Osteoblast (primary cell): ENCODE results near the gene PPCS. TPM values are rescaled to one million over a fixed set of nuclear protein-coding genes. Genes with fewer than 3 reads are reported as not detected.
"Not testable (repeated sequence)": the region's sequence is repeated elsewhere in the genome, so short reads cannot be mapped to it uniquely, and the experiment has no call there.

Experiments used
- DNase-seq: peaks from one replicate; pipeline ENCODE4 v3.0.0; 2011; ENCODE audit warnings: low spot score, mixed read lengths; ENCODE audit not compliant: insufficient read length; ENCODE audit errors: missing footprints
- H2AFZ ChIP-seq: 2 replicates; pipeline ENCODE4 v1.6.0; 2011; ENCODE audit warnings: mild to moderate bottlenecking, low read length
- H3K27ac ChIP-seq: 2 replicates; pipeline ENCODE4 v1.5.1; 2011; ENCODE audit warnings: mild to moderate bottlenecking, low read depth, low read length, moderate library complexity
- H3K27me3 ChIP-seq: 2 replicates; pipeline ENCODE4 v1.6.0; 2012; ENCODE audit warnings: mild to moderate bottlenecking, control low read depth, inconsistent platforms, low read length, moderate library complexity; ENCODE audit not compliant: insufficient read depth
- H3K36me3 ChIP-seq: 2 replicates; pipeline ENCODE4 v1.5.1; 2011; ENCODE audit warnings: mild to moderate bottlenecking, low read length, control low read depth, moderate library complexity; ENCODE audit not compliant: insufficient read depth
- H3K4me1 ChIP-seq: 2 replicates; pipeline ENCODE4 v1.5.1; 2011; ENCODE audit warnings: mild to moderate bottlenecking, low read length, control low read depth, moderate library complexity; ENCODE audit not compliant: insufficient read depth
- H3K4me2 ChIP-seq: 2 replicates; pipeline ENCODE4 v1.6.0; 2011; ENCODE audit warnings: mild to moderate bottlenecking, low read length; ENCODE audit not compliant: insufficient read depth
- H3K4me3 ChIP-seq: fragments of 200-600 bp; sonication (generic); 3 replicates; pipeline ENCODE4 v1.5.1; 2012; ENCODE audit warnings: mild to moderate bottlenecking, low read length, inconsistent platforms; ENCODE audit not compliant: insufficient read depth
- H3K79me2 ChIP-seq: 2 replicates; pipeline ENCODE4 v1.6.0; 2012; ENCODE audit warnings: mild to moderate bottlenecking, low read length, control low read depth, inconsistent platforms; ENCODE audit not compliant: insufficient read depth
- H3K9me3 ChIP-seq: 2 replicates; pipeline ENCODE4 v1.5.1; 2011; ENCODE audit warnings: low read depth, low read length, control low read depth
- H4K20me1 ChIP-seq: 2 replicates; pipeline ENCODE4 v1.6.0; 2012; ENCODE audit warnings: mild to moderate bottlenecking, low read length, control low read depth; ENCODE audit not compliant: insufficient read depth
- CTCF ChIP-seq: IDR thresholded peaks from 2 replicates; pipeline ENCODE4 v1.5.1; 2011; ENCODE audit warnings: mild to moderate bottlenecking, low read depth, low read length, moderate library complexity; ENCODE audit errors: extremely low read depth
- total RNA-seq: library from RNA; depleted of rRNA; stranded (reverse); fragments of >200 nt; gene quantifications from 2 replicates; pipeline ENCODE4 v1.2.3, GENCODE V29; 2012

Gene PPCS
- total RNA-seq, 1 donor = 64.4 TPM

- no peak overlapping the region for H2AFZ ChIP-seq
- H3K27me3 ChIP-seq = no peaks in the 10 kb centered on the region
- TF ChIP-seq CTCF = no peak
- H3K9me3 ChIP-seq = no peaks in the 10 kb centered on the region
- no peak overlapping the region for H3K4me3 ChIP-seq
- no peak overlapping the region for H3K27ac ChIP-seq
- peaks cover 11% of the 10 kb centered on the region for H3K4me1 ChIP-seq
- no peak for DNase-seq
- no peaks in the 10 kb centered on the region for H4K20me1 ChIP-seq
- no peaks in the 10 kb centered on the region for H3K36me3 ChIP-seq
- H3K79me2 ChIP-seq = no peaks in the 10 kb centered on the region
- no peak overlapping the region for H3K4me2 ChIP-seq
These were observed 9.7 kb downstream of the PPCS start for GRCh38 chr1:42466030-42466429.

- H4K20me1 ChIP-seq = no peaks in the 10 kb centered on the region
- H3K9me3 ChIP-seq = no peaks in the 10 kb centered on the region
- no peaks in the 10 kb centered on the region for H3K79me2 ChIP-seq
- H3K27ac ChIP-seq = no peak overlapping the region
- no peak for TF ChIP-seq CTCF
- H3K4me3 ChIP-seq = no peak overlapping the region
- H3K4me1 ChIP-seq = no peaks in the 10 kb centered on the region
- DNase-seq = no peak
- H3K4me2 ChIP-seq = no peak overlapping the region
- H3K27me3 ChIP-seq = no peaks in the 10 kb centered on the region
- H2AFZ ChIP-seq = no peak overlapping the region
- no peaks in the 10 kb centered on the region for H3K36me3 ChIP-seq
These were observed 13.4 kb downstream of the PPCS start for GRCh38 chr1:42469727-42470126.

GRCh38 chr1:42476605-42477004, 20.3 kb downstream of the PPCS start:
- Histone ChIP-seq H3K4me2 (no peak overlapping the region), H3K9me3 (no peaks in the 10 kb centered on the region), H3K4me3 (no peak overlapping the region), H3K36me3 (no peaks in the 10 kb centered on the region), H3K79me2 (no peaks in the 10 kb centered on the region), H3K4me1 (no peaks in the 10 kb centered on the region), H2AFZ (no peak overlapping the region), H4K20me1 (no peaks in the 10 kb centered on the region), H3K27me3 (no peaks in the 10 kb centered on the region), H3K27ac (no peak overlapping the region)
- no peak for TF ChIP-seq CTCF
- DNase-seq = no peak

- H3K36me3 ChIP-seq, H3K27me3 ChIP-seq, H2AFZ ChIP-seq, H3K9me3 ChIP-seq, H3K27ac ChIP-seq, H3K79me2 ChIP-seq, H3K4me1 ChIP-seq, H4K20me1 ChIP-seq, H3K4me3 ChIP-seq, DNase-seq, H3K4me2 ChIP-seq: not testable (repeated sequence)
These were observed 21.0 kb downstream of the PPCS start for GRCh38 chr1:42477354-42477753.

- TF ChIP-seq CTCF = no peak
- Histone ChIP-seq H4K20me1 (no peaks in the 10 kb centered on the region), H2AFZ (no peak overlapping the region), H3K27ac (no peak overlapping the region), H3K4me3 (no peak overlapping the region), H3K4me1 (no peaks in the 10 kb centered on the region), H3K36me3 (no peaks in the 10 kb centered on the region), H3K4me2 (no peak overlapping the region), H3K27me3 (no peaks in the 10 kb centered on the region), H3K9me3 (no peaks in the 10 kb centered on the region), H3K79me2 (no peaks in the 10 kb centered on the region)
- no peak for DNase-seq
These were observed 21.4 kb downstream of the PPCS start for GRCh38 chr1:42477775-42478174.
